8988T (cell line): ENCODE measurements around the gene HNRNPCL2.
"Not testable (repeated sequence)": the region's sequence is repeated elsewhere in the genome, so short reads cannot be mapped to it uniquely, and the experiment has no call there.

ENCODE experiments used
- DNase-seq: peaks from one replicate; pipeline ENCODE4 v3.0.0; 2011

HNRNPCL2 gene

GRCh38 chr1:13116754-13117153 lies at the start of gene HNRNPCL2:
HNRNPCL2 (minus strand) TSS chr1:13116854; CDS start chr1:13116400, 454 bp downstream.
- not testable (repeated sequence) for DNase-seq

GRCh38 chr1:13165531-13165930 lies 48.9 kb upstream of the HNRNPCL2 start, which contains the start of gene HNRNPCL4:
HNRNPCL4 (minus strand) TSS chr1:13165631; CDS start chr1:13165467, 164 bp downstream.
- not testable (repeated sequence) for DNase-seq

GRCh38 chr1:13155909-13156308 lies 39.3 kb upstream of the HNRNPCL2 start, which contains the start of gene PRAMEF26:
PRAMEF26 (minus strand) TSS chr1:13156009; CDS start chr1:13153095, 2,914 bp downstream.
- DNase-seq = not testable (repeated sequence)

GRCh38 chr1:13070474-13070873 lies 46.2 kb downstream of the HNRNPCL2 start, which contains the start of gene PRAMEF25:
PRAMEF25 (plus strand) TSS chr1:13070774; CDS start chr1:13073694, 2,920 bp downstream.
- DNase-seq = not testable (repeated sequence)
